Measurements from ENCODE around the gene CTSD.

DNA sequence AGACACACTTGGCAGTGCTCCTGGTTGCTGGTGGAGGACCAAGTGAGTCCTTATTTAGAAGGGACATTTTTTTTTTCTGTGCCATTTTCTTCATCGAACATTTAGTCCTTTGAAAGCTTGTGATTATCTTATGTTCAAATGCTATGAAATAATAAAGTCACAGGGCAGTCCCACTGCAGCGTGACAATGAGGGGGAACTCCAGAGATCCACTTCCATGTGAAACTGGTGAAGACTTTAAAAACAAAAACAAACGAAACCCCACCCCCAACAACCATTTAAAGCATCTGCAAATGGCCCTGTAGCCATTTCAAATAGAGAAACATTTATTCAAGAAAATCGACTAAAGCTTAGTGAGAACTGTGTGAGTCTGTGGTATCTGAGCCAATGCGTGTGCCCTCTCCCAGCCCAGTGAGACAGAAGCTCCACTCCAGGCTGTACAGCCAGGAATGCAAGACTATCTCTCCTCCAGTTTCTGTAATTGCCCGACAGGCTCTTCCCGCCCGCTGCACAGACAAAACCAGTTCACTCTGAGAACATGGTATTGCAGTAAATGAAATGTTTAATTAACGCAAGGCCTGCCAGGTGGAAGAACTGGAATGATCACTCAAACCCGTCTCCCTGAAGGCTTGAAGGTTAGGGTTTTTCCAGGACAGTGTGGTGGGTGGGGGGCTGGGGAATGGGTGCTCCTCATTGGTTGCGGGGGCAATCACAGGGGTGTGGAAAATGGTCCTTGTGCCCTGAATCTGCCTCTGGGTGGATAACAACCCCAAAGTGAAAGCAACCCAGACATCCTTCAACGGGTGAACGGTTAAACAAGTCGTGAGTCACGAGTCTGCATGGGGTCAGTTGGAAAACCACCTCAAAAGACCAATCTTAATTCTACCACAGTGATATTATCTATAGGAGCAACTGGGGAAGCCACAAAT, 58.3 kb downstream of the CTSD start:
- TF ChIP-seq POLR2AphosphoS5 (IDR thresholded peaks at IDR 0.05; ENCODE audit: low read depth, low read length), result no peak
- TF ChIP-seq, protein P1, sequence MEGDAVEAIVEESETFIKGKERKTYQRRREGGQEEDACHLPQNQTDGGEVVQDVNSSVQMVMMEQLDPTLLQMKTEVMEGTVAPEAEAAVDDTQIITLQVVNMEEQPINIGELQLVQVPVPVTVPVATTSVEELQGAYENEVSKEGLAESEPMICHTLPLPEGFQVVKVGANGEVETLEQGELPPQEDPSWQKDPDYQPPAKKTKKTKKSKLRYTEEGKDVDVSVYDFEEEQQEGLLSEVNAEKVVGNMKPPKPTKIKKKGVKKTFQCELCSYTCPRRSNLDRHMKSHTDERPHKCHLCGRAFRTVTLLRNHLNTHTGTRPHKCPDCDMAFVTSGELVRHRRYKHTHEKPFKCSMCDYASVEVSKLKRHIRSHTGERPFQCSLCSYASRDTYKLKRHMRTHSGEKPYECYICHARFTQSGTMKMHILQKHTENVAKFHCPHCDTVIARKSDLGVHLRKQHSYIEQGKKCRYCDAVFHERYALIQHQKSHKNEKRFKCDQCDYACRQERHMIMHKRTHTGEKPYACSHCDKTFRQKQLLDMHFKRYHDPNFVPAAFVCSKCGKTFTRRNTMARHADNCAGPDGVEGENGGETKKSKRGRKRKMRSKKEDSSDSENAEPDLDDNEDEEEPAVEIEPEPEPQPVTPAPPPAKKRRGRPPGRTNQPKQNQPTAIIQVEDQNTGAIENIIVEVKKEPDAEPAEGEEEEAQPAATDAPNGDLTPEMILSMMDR (IDR thresholded peaks at IDR 0.05 in 2 of 3, conservative IDR thresholded peaks at IDR 0.05 in 1 of 3; ENCODE audit: borderline replicate concordance in 1 of 3, insufficient read depth in 1 of 3, low read depth in 2 of 3, low read length in 2 of 3), result no peak

All from HCT116 (cell line).